ENCODE measurements around the gene KNOP1.

The KNOP1 gene

GRCh38 chr16:19705843-19706242 lies 12.2 kb downstream of the KNOP1 start:
- no peak for DNase-seq

GRCh38 chr16:19705146-19705501 lies 12.9 kb downstream of the KNOP1 start:
- no peak for DNase-seq

- DNase-seq = no peak
These were observed 13.5 kb downstream of the KNOP1 start for GRCh38 chr16:19704321-19705145.

- DNase-seq = no peak
These were observed 14.7 kb downstream of the KNOP1 start for GRCh38 chr16:19703172-19703889.

GRCh38 chr16:19701091-19701490 lies 16.9 kb downstream of the KNOP1 start:
- no peak for DNase-seq

- no peak for DNase-seq
These were observed 17.7 kb downstream of the KNOP1 start for GRCh38 chr16:19700319-19700781.

- no peak for DNase-seq
These were observed 18.6 kb downstream of the KNOP1 start for GRCh38 chr16:19699472-19699871.

- no peak for DNase-seq
These were observed 19.3 kb downstream of the KNOP1 start for GRCh38 chr16:19698480-19699465.

- DNase-seq = no peak
These were observed 20.2 kb downstream of the KNOP1 start for GRCh38 chr16:19697756-19698318.

- DNase-seq = no peak
These were observed 21.1 kb downstream of the KNOP1 start for GRCh38 chr16:19696961-19697360.

GRCh38 chr16:19696328-19696727 lies 21.7 kb downstream of the KNOP1 start:
- DNase-seq = peak; percentile 66 to 71

- no peak for DNase-seq
These were observed 23.0 kb downstream of the KNOP1 start for GRCh38 chr16:19694989-19695388.

- DNase-seq = no peak
These were observed 26.8 kb downstream of the KNOP1 start for GRCh38 chr16:19691161-19691711.

GRCh38 chr16:19690196-19690595 lies 27.8 kb downstream of the KNOP1 start:
- no peak for DNase-seq

GRCh38 chr16:19689342-19689741 lies 28.7 kb downstream of the KNOP1 start:
- no peak for DNase-seq

GRCh38 chr16:19688396-19689024 lies 29.5 kb downstream of the KNOP1 start:
- DNase-seq = no peak

GRCh38 chr16:19687279-19687678 lies 30.7 kb downstream of the KNOP1 start:
- DNase-seq = no peak

- no peak for DNase-seq
These were observed 32.9 kb downstream of the KNOP1 start for GRCh38 chr16:19685176-19685575.

GRCh38 chr16:19683453-19684236 lies 34.4 kb downstream of the KNOP1 start:
- no peak for DNase-seq

GRCh38 chr16:19681637-19682036 lies 36.4 kb downstream of the KNOP1 start:
- no peak for DNase-seq

- DNase-seq = no peak
These were observed 37.1 kb downstream of the KNOP1 start for GRCh38 chr16:19680881-19681340.

Data from activated CD4-positive, alpha-beta T cell treated with anti-CD3 and anti-CD28 coated beads, Interleukin-2, amount 50 U/mL, for 4 hours (primary cell).